SK-N-MC (cell line): Measurements from ENCODE around the gene TBC1D3B.
"Not testable (repeated sequence)": the region's sequence is repeated elsewhere in the genome, so short reads cannot be mapped to it uniquely, and the experiment has no call there.

Experiments used
- EZH2 ChIP-seq: fragments of 200-600 bp; sonication (generic); IDR thresholded peaks from one replicate; pipeline ENCODE4 v1.6.1; 2017; ENCODE audit warnings: antibody characterized with exemption
- POLR2AphosphoS5 ChIP-seq: IDR thresholded peaks from 2 replicates; pipeline ENCODE4 v1.6.1; 2012; ENCODE audit warnings: mild to moderate bottlenecking, low read depth, low read length, borderline replicate concordance

- not testable (repeated sequence) for TF ChIP-seq POLR2AphosphoS5, EZH2
Observed at GRCh38 chr17:36121099-36121498, 55.3 kb downstream of the TBC1D3B start.
